ENCODE data around the gene SYCP2.
"Not testable (repeated sequence)": the region's sequence is repeated elsewhere in the genome, so short reads cannot be mapped to it uniquely, and the experiment has no call there.

The SYCP2 gene

DNA sequence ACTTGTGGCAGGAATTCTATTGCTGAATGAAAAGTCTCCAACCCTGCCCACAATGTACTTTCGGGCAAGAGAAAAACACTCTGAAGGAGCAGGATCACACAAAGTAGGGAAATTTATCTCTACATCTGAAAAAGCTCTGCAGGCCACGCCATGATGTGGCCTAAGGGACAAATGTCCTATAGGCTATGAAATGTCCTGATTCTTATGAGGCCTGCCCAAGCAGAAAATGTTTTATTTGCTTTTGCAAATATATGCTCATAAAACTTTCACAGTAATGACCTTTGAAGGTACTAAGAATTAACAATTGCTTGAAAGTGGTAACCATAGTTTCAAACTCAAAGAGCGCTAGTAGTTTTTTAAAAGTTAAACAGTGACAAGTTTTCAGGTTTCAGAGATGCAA, 31.0 kb downstream of the SYCP2 start:
- DNase-seq: no peak

DNA sequence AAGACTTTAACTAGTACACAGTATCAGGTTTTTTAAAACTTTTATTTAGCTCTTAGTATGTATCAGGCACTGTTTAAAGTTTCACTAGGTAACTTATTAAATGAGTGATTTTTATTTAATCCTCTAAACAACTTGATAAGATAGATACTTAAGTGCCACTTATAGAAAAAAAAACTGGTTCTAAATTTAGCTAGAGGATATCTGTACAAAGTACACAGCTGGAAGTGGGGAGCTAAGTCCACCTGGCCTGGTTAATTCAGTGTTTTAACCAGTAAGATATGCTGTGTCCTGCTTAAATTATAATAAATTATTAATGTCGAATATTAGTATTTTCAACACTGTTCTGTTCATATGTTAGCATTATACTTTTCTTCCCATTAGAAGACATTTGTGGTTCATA, 37.5 kb downstream of the SYCP2 start:
- no peak for DNase-seq

DNA sequence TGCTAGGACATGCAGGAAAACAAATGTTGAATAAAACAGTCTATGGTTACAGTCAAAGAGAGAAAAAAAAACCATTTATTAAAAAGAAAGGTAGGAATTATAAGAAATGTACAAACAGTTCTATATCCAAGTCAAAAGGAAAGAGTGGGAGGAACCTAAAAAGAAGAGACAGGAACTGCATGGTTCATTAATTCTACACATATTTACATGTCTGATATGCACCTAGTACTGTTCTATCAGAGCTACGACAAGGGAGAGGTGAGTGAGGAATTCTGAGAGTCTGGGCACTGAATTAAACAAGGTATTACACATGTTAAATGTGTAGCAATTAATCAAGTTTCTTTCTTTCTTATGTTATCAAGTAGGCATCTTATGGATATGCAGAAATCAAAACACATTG, 41.9 kb downstream of the SYCP2 start:
- DNase-seq: no peak

DNA sequence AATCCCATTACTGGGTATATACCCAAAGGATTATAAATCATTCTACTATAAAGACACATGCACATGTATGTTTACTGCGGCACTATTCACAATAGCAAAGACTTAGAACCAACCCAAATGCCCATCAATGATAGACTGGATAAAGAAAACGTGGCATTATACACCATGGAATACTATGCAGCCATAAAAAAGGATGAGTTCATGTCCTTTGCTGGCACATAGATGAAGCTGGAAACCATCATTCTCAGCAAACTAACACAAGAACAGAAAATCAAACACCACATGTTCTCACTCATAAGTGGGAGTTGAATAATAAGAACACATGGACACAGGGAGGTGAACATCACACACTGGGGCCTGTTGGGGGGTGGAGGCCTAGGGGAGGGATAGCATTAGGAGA, 43.4 kb downstream of the SYCP2 start:
- DNase-seq: not testable (repeated sequence)

DNA sequence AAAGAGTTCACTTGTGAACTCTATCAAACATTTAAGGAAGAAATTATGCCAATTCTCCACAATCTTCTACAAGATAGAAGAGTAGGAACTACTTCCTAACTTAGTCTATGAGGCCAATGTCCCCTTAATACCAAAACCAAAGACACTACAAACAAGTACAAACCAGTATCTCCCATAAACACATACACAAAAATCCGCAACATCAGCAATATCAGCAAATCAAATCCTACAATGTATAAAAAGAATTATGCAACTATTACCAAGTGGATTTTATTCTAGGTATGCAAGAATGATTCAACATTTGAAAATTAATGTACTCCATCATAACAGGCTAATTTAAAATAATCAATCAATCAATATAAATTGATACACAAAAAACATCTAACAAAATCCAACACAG, 45.4 kb downstream of the SYCP2 start:
- no peak for DNase-seq

DNA sequence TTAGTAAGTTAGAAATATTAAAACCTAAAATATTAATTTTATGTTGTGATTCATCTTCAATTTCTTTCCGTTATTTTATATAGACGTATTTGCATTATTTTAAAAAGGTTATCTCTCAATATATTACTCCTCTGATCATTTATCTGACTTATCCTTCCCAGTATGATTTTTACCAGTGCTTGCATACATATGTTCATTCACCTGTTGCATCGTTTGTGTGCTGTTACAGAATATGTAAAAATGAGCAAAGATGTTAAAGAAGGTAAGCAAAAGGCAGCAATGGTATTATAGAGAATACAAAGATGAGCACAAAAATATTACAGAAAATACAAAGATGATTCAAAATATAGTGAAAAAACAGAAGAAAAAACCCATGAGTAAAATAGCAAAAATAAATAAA, 48.9 kb downstream of the SYCP2 start:
- no peak for DNase-seq

DNA sequence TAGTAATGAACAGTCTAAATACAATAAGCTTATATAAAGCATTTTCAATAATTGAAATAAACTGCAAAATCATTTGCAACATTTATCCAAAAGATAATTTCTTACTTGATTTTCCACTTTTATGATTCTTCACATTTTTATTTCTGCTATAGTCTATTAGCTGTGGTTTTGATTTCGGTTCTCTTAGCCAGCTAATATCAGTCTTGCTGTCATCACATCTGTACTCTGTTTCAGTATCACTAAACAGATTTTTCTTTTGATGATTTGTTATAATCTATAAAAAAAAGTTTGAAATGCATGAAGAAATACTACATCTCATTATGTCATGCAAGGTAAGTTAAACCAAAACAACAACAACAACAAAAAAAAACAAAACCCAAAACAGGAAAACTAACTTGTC, 53.2 kb downstream of the SYCP2 start:
- no peak for DNase-seq

DNA sequence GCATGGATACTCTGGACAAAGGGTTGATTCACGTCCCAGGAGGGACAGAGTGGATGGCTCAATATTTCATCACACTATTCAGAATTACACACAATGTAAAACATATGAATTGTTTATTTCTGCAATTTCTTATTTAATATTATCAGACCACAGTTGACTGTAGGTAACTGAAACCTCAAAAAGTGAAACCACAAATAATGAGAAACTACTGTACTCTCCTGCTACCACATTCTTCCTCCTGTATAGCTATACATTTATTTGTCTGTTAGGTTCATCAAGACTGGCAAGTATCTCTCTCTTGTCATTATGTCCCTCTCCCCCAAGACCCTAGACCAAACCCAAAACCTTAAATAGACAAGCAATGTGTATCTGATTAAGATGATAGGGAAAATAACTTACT, 60.0 kb downstream of the SYCP2 start:
- no peak for DNase-seq

DNA sequence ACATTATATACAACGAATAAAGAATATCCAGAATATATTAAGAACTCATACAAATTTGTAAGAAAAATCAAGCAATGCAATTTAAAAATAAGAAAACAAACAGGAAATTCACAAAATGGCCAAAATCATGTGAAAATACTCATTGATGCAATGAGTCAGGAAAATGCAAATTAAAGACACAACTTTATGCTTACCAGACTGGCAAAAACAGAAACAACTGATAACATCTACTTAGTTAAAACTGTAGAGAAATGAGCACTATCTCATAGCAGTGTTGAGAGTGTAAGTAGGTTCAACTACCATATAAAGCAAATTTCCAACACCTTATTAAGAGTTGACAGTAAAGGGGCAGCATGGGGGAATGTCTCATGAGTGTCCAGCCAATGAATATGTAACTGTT, 62.3 kb downstream of the SYCP2 start:
- no peak for DNase-seq

DNA sequence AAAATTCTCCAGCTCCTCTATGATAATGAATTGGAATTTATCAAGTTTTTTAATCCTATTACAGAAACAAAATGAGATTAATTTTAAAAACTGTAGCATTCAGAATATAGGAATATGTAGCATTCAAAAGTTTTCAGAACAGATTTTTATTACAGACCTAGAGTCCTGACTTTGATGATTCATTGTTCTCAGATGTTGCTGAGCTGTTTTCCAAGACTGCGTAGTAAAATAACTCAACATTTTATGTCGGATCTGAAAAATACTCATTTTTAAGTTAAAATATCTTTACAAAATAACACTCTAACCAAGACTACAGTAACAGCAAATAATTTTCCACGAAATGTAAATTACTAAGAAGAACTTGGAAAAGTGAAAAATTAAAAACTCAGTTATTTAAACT, 67.1 kb downstream of the SYCP2 start:
- no peak for DNase-seq

DNA sequence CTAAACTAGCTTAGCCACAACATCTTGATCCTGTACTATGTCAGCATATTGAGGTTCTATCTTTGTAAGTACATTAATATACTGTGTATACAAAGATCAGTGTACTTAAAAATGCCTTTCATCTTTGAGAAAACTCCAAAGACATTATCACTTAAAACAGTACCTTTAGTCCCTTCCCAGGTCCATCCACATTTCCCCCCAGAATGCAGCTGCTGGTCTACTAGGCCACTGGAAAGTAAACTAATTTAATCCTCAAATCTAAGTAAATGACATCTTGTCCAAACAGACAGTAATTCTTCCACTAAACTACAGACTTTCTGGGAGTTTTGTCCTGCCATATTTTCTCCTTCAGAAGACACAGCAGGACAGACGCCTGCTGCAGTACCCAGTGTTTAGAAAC, 68.7 kb downstream of the SYCP2 start:
- DNase-seq: no peak

DNA sequence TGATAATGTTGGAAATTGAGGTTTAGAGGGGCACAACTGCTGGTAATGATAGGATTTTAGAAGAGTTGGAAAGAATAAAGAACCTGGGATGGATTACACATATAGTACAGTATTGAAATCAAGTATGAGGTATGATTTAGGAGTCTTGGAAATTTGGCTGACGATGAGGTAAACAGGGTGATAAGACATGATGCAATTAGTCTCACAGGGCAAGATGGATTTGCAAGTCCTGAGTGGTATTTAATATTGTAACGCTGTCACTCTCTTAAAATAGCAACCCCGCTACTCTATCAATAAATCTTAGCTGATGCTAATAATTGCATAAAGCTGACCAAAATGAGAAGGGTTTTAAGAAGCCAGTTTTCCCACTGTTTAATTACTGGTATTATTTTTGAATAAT, 70.4 kb downstream of the SYCP2 start:
- DNase-seq: no peak

DNA sequence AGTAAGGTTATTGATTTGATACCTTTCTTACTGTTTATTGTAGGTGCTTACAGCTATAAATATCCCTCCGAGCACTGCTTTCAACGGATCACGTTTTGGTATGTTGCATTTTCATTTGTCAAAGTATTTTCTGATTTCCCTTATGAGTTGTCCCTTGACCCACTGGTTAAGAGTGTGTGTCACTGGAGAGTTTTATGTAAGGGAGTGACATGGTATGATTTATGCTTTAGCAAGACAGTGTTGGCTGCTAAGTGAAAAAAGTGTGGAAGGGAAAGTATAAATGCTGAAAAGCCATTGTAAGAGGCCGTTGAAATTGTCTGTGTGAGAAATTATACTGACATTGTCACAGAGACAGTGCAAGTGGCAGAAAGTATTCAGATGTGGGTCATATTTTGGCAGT, 72.0 kb downstream of the SYCP2 start:
- DNase-seq: no peak

DNA sequence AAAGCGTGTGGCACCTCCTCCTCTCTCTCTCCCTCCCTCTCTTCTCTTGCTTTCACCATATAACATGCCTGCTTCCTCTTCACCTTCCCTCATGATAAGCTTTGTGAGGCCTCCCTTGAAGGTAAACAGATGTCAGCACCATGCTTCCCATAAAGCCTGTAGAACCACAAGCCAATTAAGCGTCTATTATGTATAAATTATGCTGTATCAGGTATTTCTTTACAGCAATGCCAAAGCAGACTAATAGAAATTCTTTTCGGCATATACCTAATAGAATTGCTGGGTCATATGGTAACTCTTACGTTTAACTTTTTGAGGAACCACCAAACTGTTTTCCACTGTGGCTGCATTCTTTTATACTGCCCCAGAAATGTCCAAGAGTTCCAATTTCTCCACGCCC, 75.0 kb downstream of the SYCP2 start:
- no peak for DNase-seq

DNA sequence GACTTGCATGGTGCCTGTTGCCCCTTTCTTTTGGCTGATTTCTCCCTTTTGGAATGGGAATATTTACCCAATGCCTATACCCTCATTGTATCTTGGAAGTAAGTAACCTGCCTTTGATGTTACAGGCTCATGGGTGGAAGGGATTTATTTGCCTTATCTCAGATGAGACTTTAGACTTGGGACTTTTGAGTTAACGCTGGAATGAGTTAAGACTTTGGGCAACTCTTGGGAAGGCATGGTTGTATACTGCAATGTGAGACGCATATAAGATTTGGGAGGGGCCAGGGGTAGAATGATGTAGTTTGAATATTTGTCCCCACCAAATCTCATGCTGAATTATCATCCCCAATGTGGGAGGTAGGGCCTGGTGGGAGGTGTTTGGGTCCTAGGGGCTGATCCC, 75.5 kb downstream of the SYCP2 start:
- no peak for DNase-seq

DNA sequence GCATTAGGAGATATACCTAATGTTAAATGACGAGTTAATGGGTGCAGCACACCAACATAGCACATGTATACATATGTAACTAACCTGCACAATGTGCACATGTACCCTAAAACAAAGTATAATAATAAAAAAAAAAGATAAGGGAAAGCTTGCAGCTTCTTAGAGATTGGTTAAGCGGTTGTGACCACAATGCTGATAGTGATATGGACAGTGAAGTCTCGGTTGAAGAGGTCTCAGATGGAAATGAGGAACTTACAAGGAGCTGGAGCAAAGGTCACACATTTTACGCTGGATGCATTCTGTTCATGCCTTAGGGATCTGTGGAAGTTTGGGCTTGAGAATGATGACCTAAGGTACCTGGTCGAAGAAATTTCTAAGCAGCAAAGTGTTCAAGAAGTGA, 76.5 kb downstream of the SYCP2 start:
- not testable (repeated sequence) for DNase-seq

DNA sequence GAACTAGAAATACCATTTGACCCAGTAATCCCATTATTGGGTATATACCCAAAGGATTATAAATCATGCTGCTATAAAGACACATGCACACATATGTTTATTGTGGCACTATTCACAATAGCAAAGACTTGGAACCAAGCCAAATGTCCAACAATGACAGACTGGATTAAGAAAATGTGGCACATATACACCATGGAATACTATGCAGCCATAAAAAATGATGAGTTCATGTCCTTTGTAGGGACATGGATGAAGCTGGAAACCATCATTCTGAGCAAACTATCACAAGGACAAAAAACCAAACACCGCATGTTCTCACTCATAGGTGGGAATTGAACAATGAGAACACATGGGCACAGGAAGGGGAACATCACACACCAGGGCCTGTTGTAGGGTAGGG, 76.9 kb downstream of the SYCP2 start:
- not testable (repeated sequence) for DNase-seq

DNA sequence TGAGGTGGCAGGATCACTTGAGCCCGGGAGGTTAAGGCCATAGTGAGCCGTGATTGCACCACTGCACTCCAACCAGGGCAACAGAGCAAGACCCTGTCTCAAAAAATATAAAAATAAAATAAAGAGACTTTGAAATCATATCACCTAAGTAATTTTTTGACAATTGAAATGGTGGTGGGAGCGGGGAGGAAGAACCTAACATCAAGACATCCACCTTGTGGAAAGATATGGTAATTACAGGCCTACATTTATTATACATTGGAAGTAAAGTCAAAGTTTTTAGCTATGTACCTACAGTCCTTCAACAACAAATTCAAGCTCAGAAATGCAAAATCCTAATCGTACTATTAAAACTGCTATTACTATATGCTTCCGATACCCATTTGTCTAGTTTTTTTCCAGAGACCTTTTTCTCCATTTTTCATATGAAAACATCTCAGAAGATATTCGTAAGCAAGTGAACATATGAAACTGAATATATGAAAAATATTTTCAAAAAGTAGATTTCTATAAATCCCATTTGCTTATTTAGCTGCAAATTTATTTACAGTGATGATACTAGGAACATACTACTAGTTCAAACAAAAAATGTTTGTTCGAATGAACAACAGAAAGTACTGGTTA, 83.3 kb downstream of the SYCP2 start:
- DNase-seq: no peak

DNA sequence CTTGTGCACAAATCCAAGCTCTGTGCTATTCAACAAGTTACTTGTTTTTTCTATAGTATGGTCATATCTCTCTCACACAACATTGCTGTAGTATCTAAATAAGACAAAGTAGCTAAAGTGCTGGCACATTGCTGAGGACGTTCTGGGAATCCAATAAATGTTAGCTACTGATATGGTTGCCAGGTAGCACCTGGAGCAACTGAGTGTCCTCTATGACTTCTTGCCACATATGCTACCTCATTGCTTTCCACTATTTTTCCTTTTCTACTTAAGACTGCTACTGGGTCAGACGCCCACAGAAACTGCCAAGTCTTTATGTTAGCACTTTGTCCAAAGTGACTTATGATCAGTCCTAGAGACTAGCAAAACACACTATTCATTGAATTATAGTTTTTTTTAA, 85.3 kb downstream of the SYCP2 start:
- no peak for DNase-seq

DNA sequence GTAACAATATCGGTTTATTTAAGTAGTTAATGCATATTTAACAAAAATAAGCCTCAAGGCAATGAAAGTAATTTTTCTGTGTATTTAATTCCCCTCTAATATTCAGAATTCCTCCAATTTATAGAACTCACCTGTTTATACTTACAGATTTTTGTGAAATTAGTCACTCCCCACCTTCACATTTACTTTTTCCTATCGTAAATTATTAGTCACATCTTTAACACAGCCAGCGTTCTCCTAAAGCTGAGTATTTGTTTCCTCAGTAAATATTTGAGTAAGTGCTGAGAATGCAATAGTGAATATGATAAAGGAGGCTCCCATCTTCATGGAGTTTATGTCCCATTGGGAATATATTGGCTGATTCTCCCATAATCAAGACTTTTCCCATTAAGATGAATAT, 88.0 kb downstream of the SYCP2 start:
- no peak for DNase-seq

DNA sequence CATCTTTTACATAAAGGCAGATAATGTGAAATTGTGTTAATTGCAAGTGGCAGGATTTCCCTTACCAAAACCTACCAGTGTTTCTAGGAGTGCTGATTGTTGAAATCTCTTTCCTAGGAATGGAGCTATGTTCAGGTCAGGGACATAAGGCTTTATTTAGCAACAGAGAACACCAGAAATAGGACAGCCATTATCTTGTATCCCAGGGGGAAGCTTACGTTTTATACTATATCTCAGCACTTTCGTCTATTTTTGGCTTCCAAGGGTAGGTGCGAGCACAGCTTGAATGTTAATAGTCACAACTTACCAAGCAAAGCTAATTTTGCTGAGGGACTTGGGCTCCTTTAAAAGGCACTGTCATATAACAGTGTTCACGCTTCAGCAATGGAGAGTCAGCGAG, 94.0 kb downstream of the SYCP2 start:
- DNase-seq: no peak

DNA sequence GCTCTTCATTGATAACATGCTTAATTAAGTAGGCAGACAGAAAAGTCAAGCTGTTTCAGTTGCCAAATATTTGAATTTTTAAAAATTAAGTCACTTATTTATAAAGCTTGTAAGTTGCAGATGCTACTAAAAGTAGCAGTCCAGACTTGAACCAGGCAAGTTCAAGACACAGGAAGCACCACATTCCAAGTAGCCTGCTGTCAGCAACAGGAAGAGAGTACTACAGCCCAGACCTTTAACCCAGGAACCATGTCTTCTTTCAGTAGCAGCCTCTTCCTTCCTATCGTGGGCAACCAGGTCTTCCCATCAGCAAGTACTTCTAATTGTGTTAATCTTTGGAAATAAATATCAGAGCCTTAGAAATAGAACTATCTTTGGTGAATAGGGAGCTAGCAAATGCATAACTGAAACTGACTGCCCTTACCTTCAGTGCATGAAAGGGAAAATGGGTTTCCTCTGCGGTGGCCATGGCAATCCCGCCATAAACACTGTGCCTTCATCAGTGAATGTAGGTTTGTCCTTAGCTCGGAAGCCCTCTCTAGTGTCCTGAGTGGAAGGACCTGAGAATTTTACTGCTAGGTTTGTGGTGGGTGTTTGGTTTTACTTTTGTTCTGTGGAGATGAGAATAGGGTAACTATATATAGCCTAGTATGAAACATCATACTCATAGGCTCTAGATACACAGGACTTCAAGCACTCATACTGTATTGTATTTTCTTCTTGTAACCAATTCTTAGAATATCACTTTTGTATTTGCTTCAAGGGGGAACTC, 95.6 kb downstream of the SYCP2 start:
- no peak for DNase-seq

DNA sequence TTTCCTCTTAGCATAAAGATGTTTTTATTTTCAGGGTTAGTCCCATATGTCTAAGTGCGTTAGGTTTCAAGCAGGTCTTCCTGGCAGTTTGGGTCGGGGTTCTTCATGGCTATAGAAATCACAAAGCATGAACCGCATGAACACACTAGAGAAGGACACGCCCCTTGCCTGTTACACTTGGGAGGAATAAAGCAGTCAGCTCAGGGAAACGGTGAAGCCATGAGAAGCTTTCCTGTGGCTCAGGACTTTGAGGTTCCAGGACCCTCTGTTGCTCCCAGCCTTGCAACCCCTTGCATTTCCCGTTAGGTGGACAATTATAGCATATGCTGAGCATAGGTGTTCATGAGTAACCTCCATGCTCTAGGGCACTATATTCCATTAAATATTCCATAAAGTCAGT, 96.7 kb downstream of the SYCP2 start:
- DNase-seq: no peak

DNA sequence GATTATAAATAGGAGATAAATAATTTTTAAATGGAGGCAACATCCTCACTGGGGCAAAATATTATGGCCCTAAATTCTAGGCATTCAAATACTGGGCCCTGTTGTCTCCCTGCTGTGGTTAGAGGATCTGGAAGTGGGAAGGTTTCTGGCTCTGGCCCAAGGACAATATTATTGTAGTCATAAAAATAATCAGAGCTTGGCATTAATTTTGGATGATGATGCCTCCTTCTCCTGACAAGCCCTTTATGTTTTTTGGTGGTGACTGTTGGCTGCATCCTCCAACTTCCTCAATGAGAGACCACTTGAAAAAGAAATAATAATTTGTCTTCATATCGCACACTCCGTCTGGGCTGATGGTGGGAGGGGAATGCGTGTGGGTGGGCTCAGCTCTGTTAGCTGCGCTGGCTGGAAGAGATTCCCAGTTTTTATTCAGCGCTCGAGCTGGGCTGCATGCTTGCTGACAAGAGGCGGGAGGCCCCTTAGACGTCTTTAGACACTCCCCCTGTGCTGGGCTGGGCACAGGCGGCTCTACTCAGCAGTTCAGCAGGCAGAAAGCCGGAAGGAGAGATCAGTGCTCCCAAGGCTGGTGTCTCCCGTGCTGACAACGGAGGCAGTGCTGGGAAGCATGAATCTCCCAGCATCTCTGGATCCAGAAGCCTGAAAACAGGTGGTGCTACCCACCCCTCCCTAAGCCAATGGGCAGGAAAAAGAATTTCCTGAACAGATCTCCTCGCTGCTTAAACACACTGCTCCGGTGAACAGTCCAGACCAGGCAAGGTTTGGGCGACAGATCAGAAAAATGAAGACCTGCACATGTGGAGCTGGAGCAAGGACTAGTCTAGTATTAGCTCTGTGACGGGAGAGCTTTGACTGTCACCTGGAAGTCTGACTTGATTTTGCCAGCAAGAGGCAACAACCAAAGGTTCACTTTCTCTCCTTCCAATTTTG, 97.7 kb downstream of the SYCP2 start:
- no peak for DNase-seq
